OCI-LY3 (cell line): ENCODE results near the gene USP50.

Source experiments
- H2AFZ ChIP-seq: fragments of 200-600, 300-600 bp; shearing (Covaris generic); 2 replicates; pipeline ENCODE4 v1.6.0; 2014; ENCODE audit warnings: antibody characterized with exemption, low read depth, low read length
- H3K27ac ChIP-seq: fragments of 200-600, 300-600 bp; sonication (generic); 2 replicates; pipeline ENCODE4 v1.5.1; 2014; ENCODE audit warnings: mild to moderate bottlenecking, low read length, moderate library complexity, mixed read lengths
- H3K27me3 ChIP-seq: fragments of 200-600, 300-600 bp; sonication (generic); 2 replicates; pipeline ENCODE4 v1.6.1; 2014; ENCODE audit warnings: low read depth, low read length, mixed read lengths
- H3K36me3 ChIP-seq: fragments of 200-600, 300-600 bp; sonication (generic); replicated peaks from 2 replicates; pipeline ENCODE3; 2014; ENCODE audit warnings: low read depth, low read length, mixed read lengths
- H3K4me1 ChIP-seq: fragments of 300-600, 200-600 bp; sonication (generic); 2 replicates; pipeline ENCODE4 v1.6.1; 2014; ENCODE audit warnings: low read length, mixed read lengths
- H3K4me2 ChIP-seq: fragments of 200-600, 300-600 bp; sonication (generic); 2 replicates; pipeline ENCODE4 v1.6.1; 2014; ENCODE audit warnings: low read length, mixed read lengths
- H3K4me3 ChIP-seq: fragments of 300-600, 200-600 bp; sonication (generic); 2 replicates; pipeline ENCODE4 v1.5.1; 2014; ENCODE audit warnings: antibody characterized with exemption, mild to moderate bottlenecking, low read length, moderate library complexity
- H3K79me2 ChIP-seq: fragments of 300-600, 200-600 bp; shearing (Covaris generic); 2 replicates; pipeline ENCODE4 v1.6.1; 2014; ENCODE audit warnings: mild to moderate bottlenecking, low read length, mixed read lengths
- H3K9ac ChIP-seq: fragments of 300-600, 200-600 bp; shearing (Covaris generic); 2 replicates; pipeline ENCODE4 v1.6.0; 2014; ENCODE audit warnings: mild to moderate bottlenecking, low read length, moderate library complexity
- H3K9me3 ChIP-seq: fragments of 200-600, 300-600 bp; shearing (Covaris generic); 2 replicates; pipeline ENCODE4 v1.6.1; 2014; ENCODE audit warnings: low read length, mixed read lengths; ENCODE audit not compliant: insufficient read depth
- H4K20me1 ChIP-seq: fragments of 200-600, 300-600 bp; sonication (generic); 2 replicates; pipeline ENCODE4 v1.6.1; 2016; ENCODE audit warnings: low read length, mixed read lengths; ENCODE audit not compliant: insufficient read depth
- EZH2phosphoT487 ChIP-seq: fragments of 200-600 bp; shearing (Covaris generic); IDR thresholded peaks from 2 replicates; pipeline ENCODE4 v1.6.1; 2018; ENCODE audit warnings: antibody characterized with exemption, mixed run types, low read depth
- TF ChIP-seq, protein P1 (sequence below): fragments of 200-600, 300-600 bp; sonication (generic); IDR thresholded peaks from 2 replicates; pipeline ENCODE4 v1.5.1; 2014; ENCODE audit warnings: antibody characterized with exemption, low read length, low read depth

USP50 gene

DNA sequence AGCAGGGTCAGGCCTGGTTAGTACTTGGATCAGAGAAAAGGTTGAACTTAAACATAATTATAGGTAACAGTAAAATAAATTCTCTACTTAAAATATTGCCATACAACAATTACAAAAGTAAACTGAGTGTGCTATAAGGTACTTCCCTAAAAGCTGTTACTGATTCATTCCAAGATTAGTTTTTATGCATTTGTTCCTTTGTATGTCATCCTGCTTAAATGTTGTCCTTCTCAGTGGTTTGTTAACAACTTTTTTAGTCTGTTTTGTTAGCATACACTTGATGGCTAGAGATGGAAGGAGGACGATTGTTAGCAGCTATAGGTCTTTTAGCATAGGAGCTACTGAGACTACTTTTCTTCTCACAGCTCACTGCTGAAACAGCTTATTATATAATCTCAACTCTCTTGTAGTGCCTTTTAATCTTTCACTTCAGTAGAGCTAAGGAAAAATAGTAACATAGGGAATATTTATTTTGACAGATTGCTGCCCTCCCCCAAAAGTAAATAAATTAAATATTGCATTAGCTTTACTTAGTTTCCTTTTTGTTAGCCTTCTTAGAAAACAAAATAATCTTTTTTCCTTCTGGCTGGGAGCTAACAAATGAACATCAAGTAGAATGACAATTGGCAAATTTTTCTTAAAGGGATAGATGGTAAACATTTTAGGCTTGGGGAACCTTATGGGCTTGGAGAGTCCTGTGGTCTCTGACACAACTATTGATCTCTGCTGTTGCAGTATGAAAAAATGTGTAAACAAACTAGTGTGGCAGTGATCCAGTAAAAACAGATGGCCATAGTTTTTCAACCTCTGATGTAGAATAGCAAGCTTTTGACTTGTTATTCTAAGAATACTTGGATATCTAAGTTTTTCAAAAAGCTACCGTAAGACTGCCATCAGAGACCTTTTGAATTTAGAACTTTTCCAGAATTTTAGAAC is 82.8 kb downstream of the USP50 start:
- peak overlapping the region; percentile 88 for H3K4me2 ChIP-seq
- no peaks in the 10 kb centered on the region for H4K20me1 ChIP-seq
- H3K9me3 ChIP-seq, result no peaks in the 10 kb centered on the region
- H3K79me2 ChIP-seq, result no peaks in the 10 kb centered on the region; the same call in 1 of the 2 replicates
- H3K9ac ChIP-seq, result no peak overlapping the region
- no peaks in the 10 kb centered on the region for H3K27me3 ChIP-seq
- H3K4me1 ChIP-seq, result peaks cover 51% of the 10 kb centered on the region
- H2AFZ ChIP-seq, result no peak overlapping the region
- peaks cover 16% of the 10 kb centered on the region for H3K36me3 ChIP-seq
- peak overlapping the region; percentile 4; the same call in 1 of the 2 replicates for H3K27ac ChIP-seq
- no peak for TF ChIP-seq EZH2phosphoT487
- TF ChIP-seq, protein P1, sequence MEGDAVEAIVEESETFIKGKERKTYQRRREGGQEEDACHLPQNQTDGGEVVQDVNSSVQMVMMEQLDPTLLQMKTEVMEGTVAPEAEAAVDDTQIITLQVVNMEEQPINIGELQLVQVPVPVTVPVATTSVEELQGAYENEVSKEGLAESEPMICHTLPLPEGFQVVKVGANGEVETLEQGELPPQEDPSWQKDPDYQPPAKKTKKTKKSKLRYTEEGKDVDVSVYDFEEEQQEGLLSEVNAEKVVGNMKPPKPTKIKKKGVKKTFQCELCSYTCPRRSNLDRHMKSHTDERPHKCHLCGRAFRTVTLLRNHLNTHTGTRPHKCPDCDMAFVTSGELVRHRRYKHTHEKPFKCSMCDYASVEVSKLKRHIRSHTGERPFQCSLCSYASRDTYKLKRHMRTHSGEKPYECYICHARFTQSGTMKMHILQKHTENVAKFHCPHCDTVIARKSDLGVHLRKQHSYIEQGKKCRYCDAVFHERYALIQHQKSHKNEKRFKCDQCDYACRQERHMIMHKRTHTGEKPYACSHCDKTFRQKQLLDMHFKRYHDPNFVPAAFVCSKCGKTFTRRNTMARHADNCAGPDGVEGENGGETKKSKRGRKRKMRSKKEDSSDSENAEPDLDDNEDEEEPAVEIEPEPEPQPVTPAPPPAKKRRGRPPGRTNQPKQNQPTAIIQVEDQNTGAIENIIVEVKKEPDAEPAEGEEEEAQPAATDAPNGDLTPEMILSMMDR, result no peak
- H3K4me3 ChIP-seq, result no peak overlapping the region

DNA sequence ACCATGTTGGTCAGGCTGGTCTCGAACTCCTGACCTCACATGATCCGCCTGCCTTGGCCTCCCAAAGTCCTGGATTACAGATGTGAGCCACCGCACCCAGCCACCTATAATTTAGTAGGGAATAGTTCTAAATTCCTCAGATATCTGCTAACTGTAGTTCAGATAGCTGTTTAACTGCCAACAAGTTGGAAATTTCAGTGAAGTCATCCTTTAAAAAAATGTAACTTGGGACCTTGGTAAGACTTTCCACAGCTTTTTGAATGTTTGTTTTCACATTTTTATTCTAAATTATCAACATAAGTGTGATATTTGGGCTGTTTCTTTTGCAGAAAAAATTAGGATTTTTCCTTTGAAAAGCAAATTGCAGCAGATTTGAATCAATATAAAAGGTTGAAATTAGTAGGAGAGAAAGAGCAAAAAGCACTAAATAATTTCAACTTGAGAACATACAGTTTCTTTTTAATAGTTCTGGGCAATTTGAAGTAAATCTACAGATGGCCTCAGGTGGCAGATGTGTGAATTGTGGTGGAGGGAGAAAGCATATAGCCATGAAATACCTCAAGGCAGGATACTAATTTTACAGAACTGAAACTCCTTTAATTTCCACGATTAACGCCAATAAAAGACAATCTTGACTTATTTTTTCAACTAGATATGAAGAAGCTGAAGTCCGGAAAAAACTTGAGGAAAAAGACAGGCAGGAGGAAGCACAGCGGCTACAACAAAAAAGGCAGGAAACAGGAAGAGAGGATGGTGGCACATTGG is 87.9 kb downstream of the USP50 start:
- no peaks in the 10 kb centered on the region for H3K27me3 ChIP-seq
- no peaks in the 10 kb centered on the region for H4K20me1 ChIP-seq
- H3K36me3 ChIP-seq, result peaks cover 15% of the 10 kb centered on the region
- H3K4me1 ChIP-seq, result peaks cover 21% of the 10 kb centered on the region
- no peak overlapping the region for H3K9ac ChIP-seq
- no peak overlapping the region for H3K4me3 ChIP-seq
- H2AFZ ChIP-seq, result no peak overlapping the region
- no peak for TF ChIP-seq EZH2phosphoT487
- TF ChIP-seq, protein P1, result no peak
- H3K79me2 ChIP-seq, result no peaks in the 10 kb centered on the region
- H3K4me2 ChIP-seq, result no peak overlapping the region
- no peak overlapping the region for H3K27ac ChIP-seq
- no peaks in the 10 kb centered on the region for H3K9me3 ChIP-seq

DNA sequence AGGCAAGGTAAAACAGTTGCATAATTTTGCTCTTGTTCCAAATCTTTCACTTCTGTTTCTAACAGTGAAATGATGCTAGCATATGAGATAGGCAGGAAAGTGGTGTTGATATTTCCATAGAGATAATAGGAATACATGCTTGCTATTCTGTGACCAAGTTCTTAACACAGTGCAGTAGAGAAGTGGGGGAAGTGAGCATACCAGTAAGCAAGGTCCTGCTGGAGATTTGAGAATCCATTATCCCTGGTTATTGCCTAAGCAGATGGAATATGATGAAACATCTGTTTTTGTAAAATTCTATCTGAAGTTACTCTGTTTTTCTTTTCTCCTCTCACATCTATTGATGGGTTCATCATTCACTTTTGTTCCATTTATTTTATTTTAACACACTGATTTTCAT is 93.5 kb downstream of the USP50 start:
- peaks cover 17% of the 10 kb centered on the region for H3K36me3 ChIP-seq
- H3K27ac ChIP-seq, result no peak overlapping the region
- H3K4me3 ChIP-seq, result no peak overlapping the region
- H3K4me1 ChIP-seq, result 0 out of 2 replicates have a peak, but pooled peaks cover 5% of the 10 kb centered on the region
- H3K79me2 ChIP-seq, result no peaks in the 10 kb centered on the region
- no peaks in the 10 kb centered on the region for H3K9me3 ChIP-seq
- no peak overlapping the region for H2AFZ ChIP-seq
- H3K27me3 ChIP-seq, result no peaks in the 10 kb centered on the region
- H3K9ac ChIP-seq, result no peak overlapping the region
- H4K20me1 ChIP-seq, result peaks cover 5% of the 10 kb centered on the region; the same call in 1 of the 2 replicates
- TF ChIP-seq EZH2phosphoT487, result no peak
- TF ChIP-seq, protein P1, result no peak
- no peak overlapping the region for H3K4me2 ChIP-seq
